ENCODE data around the gene PLXNA2.
A peak's percentile ranks its signal among the peaks of the same experiment; 100 is the strongest.

PLXNA2 gene

DNA sequence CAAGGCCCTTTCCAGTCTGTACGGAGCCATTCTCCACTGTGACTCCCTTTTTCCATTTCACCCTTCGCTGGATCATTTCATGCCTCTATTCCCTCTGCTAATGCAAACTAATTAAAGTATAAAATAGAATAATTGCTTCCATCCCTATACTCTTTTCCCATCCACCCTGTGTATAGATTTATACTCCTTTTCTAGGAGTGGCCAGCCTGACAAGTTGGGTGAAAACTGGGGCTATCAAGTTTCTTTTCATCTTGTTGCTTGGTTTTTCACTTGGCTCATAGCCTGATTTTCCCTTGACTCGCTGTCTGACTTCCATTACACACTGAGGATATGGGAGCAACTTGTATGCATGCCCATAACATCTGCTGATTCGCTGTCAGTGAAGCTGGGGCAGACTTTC, 107.0 kb downstream of the PLXNA2 start:
- no peak for DNase-seq

- DNase-seq, result no peak
These were observed 107.6 kb downstream of the PLXNA2 start for GRCh38 chr1:208136459-208137182.

DNA sequence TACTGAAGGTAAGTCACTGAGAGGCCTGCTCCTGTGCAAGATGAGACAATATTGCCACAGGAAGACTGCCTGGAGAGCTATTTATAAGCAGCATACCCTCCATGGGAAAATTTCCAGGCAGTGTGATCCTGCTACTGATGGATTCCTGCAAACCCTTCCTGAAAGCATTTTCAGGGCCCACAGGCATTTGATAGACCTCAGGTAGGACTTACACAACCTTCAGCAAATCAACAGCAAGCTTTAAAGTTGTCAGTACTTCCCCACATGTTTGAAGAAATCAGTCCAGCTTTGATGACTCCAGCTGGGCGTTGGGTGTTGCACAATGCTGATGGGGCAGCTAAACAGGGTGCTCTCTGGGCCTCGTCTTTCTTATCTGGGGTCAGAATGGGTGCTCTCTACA, 108.8 kb downstream of the PLXNA2 start:
- DNase-seq, result no peak

- DNase-seq, result no peak
These were observed 109.7 kb downstream of the PLXNA2 start for GRCh38 chr1:208134491-208134890.

DNA sequence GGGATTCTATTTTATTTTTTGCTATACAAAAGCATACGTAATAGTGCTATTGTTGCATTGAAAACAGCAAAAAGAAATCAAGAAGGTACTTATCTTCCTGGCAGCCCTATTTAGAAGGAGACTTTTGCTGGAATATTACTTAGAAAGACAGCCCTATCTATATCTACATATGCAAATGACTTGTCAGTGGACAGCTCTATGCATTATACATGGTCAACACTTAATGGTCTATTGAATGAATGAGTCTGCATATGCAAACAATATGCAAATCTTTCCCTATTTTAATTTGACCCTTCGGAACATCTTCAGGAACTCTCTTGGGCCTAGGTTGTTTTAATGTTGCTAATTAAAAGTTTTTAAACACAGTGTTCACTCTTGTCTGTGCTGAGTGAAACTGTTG, 110.8 kb downstream of the PLXNA2 start:
- no peak for DNase-seq

- DNase-seq, result peak in 1 of 2 experiments; percentile 23
These were observed 111.8 kb downstream of the PLXNA2 start for GRCh38 chr1:208132287-208132882.

- peak in 1 of 2 experiments; percentile 5 for DNase-seq
These were observed 112.4 kb downstream of the PLXNA2 start for GRCh38 chr1:208131621-208132286.

DNA sequence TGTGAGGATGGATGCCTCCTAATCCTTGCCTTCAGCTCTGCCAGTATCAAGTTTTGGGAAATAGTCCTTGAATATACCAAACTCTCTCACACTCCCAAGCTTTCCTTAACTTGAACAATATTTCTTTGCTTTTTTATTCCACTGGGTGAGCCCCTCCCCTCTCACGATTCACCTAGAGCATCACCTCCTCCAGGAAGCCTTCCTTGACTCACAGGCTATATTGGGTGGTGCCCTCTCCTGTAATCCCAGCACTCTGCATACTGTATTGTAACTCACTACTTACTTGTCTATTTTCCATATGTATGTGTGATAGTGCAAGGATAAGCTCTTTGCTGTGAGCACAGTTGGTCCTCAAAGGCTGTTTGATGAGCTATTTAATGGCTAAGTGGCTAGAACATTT, 114.7 kb downstream of the PLXNA2 start:
- no peak for DNase-seq

- no peak for DNase-seq
These were observed 115.1 kb downstream of the PLXNA2 start for GRCh38 chr1:208129060-208129459.

- no peak for DNase-seq
These were observed 116.2 kb downstream of the PLXNA2 start for GRCh38 chr1:208127792-208128529.

DNA sequence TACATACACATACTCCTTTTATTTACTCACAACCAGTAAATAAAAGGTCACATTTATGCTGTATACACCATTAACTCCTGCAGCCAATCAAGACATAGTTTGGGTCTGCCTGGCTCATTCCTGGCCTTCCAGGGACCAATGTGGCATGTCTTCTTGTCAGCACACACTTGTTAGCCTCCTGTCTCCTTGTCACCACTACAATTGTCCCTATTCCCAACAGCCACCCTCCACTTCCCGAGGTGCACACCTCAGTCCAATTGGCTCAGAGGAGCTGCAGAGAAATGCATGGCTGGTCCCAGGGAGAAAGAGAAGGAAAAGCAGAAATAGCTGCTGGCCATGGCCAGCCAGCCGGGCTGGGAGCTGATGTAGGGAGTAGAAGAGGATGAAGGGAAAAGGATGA, 116.9 kb downstream of the PLXNA2 start:
- no peak for DNase-seq

DNA sequence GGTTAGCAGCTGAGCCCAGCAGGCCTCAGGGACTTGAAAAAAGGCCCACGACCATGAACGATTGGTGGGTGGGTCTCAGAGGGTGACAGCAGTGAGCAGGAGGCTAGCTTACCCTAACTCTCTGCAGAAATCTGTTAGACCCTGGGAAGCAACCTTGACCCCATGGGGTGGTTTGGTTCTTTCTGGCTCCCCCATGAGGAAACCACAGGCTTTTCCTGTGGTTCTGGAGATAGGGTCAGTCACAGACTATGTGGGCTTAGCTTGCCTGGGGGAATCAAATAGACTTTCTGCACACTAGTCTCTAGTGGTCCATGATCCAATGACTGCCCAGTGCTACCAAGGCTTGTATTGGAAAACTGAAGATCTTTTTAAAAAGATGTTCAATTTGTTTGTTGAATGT, 118.1 kb downstream of the PLXNA2 start:
- DNase-seq, result no peak

DNA sequence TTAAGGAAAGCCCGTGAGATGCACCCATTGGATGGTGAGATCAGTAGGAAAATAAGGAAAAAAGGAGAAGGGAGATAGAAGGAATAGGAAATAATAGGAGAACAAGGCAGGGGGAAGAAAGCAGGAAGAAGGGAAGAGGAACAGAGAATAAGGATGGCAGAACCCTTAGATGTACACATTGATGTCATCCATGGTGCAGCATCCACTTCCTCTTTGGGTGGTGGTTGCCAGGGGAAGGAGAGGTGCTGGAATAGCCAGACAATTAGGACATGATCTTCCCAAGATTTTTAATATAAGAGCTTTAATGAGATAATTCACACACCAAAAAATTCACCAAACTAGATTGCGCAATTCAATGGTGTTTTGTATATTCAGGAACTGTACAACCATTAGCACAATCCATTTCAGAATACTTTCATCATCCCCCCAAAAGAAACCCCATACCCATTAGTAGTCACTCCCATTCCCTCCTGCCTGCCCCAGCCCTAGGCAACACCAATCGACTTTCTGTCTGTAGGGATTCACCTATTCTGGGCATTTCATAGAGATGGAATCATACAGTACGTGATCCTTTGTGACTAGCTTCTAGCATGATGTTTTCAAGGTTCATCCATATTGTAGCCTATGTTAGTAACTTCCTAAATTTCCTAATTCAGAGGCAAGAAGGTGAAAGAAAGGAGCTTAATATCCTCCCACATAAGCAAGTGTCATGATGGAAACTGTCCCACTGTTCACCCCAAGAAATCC, 121.4 kb downstream of the PLXNA2 start:
- no peak for DNase-seq

DNA sequence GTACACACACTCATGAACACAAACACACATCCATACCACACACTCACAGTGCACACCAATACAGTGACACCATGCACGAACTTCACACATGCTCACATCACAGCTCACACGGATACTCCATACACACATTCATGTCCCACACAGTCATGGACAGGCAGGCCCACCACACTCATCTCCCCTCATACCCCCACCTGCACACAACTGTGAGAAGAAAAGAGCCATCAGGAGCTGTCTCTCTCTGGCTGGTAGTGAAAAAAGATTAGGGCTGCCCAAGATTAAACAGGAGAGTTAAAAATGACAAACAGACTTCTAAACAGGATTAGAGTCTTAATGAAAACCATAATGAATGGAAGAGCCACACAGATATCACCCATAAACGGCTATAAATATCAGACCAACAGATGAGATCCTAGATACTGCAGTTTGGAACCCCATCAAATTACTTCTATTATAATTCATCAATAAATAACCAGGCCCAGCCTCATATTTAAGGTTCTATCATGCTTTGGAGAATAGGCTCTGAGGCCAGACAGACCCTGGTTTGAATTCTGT, 122.3 kb downstream of the PLXNA2 start:
- DNase-seq, result no peak

DNA sequence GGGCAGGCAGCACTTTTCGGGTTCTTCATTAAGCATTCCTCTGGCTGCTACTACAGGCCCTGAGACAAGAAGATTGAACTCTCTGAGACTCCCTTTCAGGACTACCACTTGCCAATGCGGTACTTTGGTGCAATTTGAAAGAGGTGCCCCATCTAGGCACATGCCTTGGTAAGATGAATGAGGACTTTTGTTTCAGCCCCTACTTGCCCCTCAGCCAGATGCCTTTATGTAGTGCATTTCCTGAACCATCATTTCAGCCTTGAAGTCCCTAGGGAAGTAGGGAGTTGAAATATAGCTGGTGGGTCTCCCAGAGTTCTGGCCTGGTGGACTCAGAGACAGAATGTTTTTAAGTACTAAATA, 123.8 kb downstream of the PLXNA2 start:
- DNase-seq, result no peak

- DNase-seq, result no peak
These were observed 125.2 kb downstream of the PLXNA2 start for GRCh38 chr1:208118841-208119606.

GRCh38 chr1:208118306-208118705, 125.9 kb downstream of the PLXNA2 start:
- no peak for DNase-seq

DNA sequence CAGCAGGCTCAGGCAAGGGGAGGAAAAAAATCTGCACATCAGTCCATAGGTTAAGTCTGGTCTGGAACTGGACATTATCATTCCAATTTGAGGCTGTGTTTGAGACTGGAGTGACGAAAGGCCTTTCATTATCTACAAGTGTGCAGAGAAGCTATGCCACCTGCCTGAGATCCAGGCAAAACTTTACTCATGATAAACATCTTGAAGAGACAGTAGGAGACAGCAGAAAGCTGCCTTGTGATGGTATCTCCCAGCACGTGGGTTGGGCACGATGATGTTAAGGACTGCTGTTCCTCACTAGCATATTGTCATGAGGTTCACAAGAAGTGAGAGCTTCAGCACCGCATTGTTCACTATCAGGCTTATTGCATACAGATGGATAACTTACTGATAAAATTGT, 126.4 kb downstream of the PLXNA2 start:
- DNase-seq, result no peak

- no peak for DNase-seq
These were observed 126.8 kb downstream of the PLXNA2 start for GRCh38 chr1:208117409-208117808.

GRCh38 chr1:208115924-208116640, 128.1 kb downstream of the PLXNA2 start:
- no peak for DNase-seq

DNA sequence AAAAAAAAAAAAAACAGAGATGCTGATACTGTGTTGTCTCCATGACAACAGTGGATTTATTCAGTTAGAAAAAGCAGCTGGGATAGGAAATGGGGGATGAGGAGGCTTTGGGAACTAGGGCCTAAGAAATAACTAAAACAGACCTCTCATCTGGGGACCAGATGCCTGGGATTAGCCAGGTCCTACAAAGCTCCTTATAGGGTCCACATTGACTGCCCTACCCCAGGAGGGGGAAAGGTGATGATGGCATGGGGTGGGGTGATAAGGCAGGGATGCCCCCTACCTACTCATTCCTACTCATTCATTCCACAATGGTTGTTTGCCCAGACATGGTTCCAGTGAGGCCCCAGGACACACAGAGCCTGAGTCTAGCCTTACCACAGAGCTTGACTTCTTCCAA, 131.2 kb downstream of the PLXNA2 start:
- DNase-seq, result no peak
